Activated T-cell treated with anti-CD3 and anti-CD28 coated beads, Interleukin-2, amount 50 U/mL, for 4 hours (primary cell): ENCODE measurements around the gene SOX1. TPM values are rescaled to one million over a fixed set of nuclear protein-coding genes. Genes with fewer than 3 reads are reported as not detected.

ENCODE experiments used
- ATAC-seq, 2 donors: fragments of 200-7000 bp; cut with Tn5 transposase; one replicate each; pipeline ENCODE4 v1.10.0; 2021
- DNase-seq: peaks from one replicate; pipeline ENCODE4 v3.0.0-alpha.2; 2020
- H3K27me3 Mint-ChIP-seq: one replicate; pipeline ENCODE4 v1.8.0; 2021; ENCODE audit warnings: low read depth, mixed read lengths
- H3K36me3 Mint-ChIP-seq: one replicate; pipeline ENCODE4 v1.8.0; 2022; ENCODE audit warnings: mixed read lengths; ENCODE audit not compliant: insufficient read depth
- H3K4me1 Mint-ChIP-seq: one replicate; pipeline ENCODE4 v1.8.0; 2021; ENCODE audit warnings: low read depth, mixed read lengths
- H3K4me3 Mint-ChIP-seq: one replicate; pipeline ENCODE4 v1.8.0; 2021; ENCODE audit warnings: mild to moderate bottlenecking, moderate library complexity, mixed read lengths
- H3K9me3 Mint-ChIP-seq: one replicate; pipeline ENCODE4 v1.8.0; 2021; ENCODE audit warnings: mixed read lengths
- total RNA-seq, 3 donors: library from RNA; stranded (reverse); gene quantifications; one replicate each; pipeline ENCODE4 v1.2.1, GENCODE V29; 2021

SOX1 gene
- total RNA-seq, 3 donors from 2014 or later: 0.10 to 0.16 TPM; not detected in 1

DNA sequence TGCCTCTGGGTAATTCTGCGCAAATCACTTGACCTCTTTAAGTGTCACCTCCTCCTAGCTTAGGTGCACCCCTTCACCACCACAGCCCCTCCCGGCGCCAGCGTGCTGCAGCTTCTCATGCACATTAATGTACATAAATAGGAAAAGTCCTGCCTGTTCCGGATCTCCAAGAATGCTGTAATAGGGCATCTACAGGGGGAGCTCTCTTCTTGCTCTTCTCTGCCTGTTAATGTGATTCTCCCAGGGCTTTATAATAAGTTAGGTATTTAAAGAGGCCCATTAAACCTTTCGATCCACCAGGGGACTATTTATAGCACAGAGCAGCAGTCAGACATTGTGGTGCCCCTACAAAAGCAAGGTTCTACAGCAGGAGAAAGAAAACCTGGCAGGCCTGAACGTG lies 35.3 kb downstream of the SOX1 start:
- H3K36me3 Mint-ChIP-seq: no peaks in the 10 kb centered on the region
- H3K4me3 Mint-ChIP-seq: no peak overlapping the region
- no peak for ATAC-seq
- no peak for DNase-seq
- no peaks in the 10 kb centered on the region for H3K9me3 Mint-ChIP-seq
- H3K4me1 Mint-ChIP-seq: peaks cover 3% of the 10 kb centered on the region
- peaks cover 48% of the 10 kb centered on the region for H3K27me3 Mint-ChIP-seq

DNA sequence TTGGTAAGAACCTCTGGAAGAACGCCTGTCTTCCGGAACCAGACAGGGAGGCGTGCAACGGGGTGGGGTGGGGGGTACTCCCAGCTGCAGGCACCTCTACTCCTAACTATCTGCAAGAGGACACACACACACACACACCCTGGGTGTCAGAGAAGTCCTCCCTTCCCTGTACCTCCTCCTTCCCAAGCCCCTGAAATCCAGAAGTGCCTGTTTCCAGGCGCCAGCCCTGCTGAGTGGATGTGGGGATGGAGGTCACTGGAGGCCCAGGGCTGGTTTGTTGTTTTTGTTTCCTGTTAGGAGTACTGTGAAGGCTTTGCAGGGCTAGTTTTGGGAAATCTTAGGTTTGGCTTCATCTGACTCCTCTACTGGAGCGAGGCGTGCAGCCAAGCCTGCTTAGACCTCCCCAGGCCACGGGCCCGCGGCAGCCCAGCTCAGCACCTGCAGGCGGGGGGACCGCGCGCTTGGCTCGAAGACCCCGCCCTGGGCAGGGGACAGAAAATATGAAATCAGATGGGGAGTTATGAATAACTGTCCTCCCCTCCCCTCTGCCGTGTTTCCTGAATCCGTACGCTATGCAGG lies 36.4 kb downstream of the SOX1 start:
- DNase-seq: no peak
- Mint-ChIP-seq H3K4me3 (no peak overlapping the region), H3K4me1 (peaks cover 3% of the 10 kb centered on the region), H3K9me3 (no peaks in the 10 kb centered on the region), H3K36me3 (no peaks in the 10 kb centered on the region), H3K27me3 (peaks cover 55% of the 10 kb centered on the region)
- ATAC-seq: no peak

DNA sequence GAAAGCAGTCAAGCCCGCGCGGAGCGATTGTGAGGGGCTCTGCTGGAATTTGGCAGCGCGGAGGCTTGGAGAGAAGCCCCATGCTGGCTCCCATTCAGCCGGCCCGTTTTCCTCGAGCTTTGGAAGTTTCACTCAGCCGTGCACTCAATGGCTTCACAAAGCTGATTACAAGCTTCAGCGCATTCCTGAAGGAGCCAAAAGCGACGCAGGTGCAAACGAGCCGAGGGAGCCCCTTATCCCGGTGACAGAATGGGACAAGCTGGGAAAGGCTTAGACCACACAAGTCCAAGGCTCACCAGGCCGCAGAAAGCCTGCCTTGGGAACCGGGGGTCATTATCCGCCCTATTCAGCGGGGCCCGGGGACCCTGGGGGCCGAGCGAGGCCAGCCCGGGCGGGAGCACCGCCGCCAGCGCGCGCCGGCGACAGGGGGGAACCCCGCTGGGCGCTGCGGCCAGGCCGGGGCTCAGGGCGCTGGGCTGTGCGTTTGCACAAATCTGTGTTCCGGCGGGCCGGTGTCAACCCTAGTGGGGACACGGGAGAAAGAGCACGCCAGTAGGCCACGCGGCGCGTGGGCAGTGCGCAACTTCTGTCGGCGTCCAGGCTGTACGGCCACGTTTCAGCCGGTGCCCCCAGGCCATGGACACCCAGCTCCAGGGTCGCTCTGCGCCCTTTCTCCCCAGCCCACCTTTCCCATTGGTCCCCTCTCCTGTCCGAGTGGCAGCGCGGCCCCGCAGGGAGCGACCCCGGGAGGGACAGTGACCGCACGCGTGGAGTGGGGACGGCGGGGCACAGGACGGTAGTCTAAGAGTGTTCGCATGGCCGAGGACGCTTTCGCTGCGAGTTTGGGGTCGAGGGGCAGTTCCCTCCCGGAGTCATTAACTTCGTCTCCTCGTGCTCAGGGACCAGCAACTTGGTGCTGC lies 37.3 kb downstream of the SOX1 start:
- Mint-ChIP-seq H3K9me3 (no peaks in the 10 kb centered on the region), H3K4me1 (peaks cover 3% of the 10 kb centered on the region), H3K4me3 (no peak overlapping the region), H3K36me3 (no peaks in the 10 kb centered on the region), H3K27me3 (peaks cover 60% of the 10 kb centered on the region)
- no peak for ATAC-seq
- DNase-seq: no peak

DNA sequence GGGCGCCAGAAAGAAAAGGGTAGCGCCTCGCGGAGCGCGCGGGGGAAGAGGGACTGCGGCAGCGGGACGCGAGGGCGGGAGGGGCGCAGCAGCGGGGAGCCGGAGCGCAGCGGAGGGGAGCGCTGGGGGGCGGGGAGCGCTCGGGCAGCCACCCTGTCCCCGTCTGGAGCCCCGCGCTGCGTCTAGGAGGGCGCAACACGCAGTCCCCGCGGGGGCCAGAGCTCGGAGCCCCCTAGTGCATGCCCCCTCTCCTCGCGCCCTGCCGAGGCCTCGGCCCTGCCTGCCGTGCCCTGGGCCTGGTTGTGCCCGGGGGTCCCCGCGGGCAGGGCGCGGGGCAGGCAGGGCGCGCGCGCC lies 37.9 kb downstream of the SOX1 start:
- no peak for ATAC-seq
- Mint-ChIP-seq H3K27me3 (peaks cover 63% of the 10 kb centered on the region), H3K36me3 (no peaks in the 10 kb centered on the region), H3K4me1 (peaks cover 3% of the 10 kb centered on the region), H3K9me3 (no peaks in the 10 kb centered on the region), H3K4me3 (no peak overlapping the region)
- DNase-seq: no peak

DNA sequence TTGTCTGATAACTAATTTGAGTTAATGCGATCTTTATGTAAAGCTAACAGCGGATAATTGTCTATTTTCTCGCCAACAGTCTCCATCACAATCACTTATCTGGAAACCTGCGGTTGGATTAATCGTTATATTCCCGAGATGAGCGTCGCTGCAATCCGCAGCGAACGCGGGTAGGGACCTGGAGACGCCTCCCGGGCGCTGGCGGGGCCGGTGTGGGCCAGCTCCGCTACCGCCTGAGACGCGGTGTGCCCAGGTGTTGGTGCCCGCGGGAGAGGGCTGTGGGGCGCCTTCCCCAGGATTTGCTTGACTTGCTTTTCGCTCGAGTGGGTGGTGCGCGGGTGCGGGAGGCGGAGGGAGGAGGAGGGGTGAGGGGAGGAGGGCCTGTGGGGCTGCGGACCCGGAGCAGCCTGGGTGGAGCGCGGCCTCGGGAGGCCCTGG lies 38.3 kb downstream of the SOX1 start:
- Mint-ChIP-seq H3K9me3 (no peaks in the 10 kb centered on the region), H3K27me3 (peaks cover 64% of the 10 kb centered on the region), H3K4me1 (peaks cover 3% of the 10 kb centered on the region), H3K36me3 (no peaks in the 10 kb centered on the region), H3K4me3 (no peak overlapping the region)
- ATAC-seq (no peak), DNase-seq (no peak)

DNA sequence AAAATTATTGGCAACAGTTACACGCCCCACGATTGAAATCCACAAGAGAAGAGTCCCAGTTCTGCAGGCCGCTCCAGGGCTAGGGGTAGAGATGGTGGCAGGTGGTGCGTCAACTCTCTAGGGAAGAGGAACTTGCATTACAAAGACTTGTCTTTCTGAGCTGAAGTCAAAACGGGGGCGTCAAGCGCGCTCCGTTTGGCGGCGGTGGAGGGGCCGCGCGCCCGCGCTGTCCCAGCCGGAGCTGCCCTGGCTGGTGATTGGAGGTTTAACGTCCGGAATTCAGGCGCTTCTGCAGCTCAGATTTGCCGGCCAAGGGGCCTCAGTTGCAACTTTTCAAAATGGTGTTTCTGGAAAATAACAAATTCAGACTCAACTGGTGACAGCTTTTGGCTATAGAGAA lies 38.9 kb downstream of the SOX1 start:
- DNase-seq (no peak), ATAC-seq (no peak)
- Mint-ChIP-seq H3K27me3 (peaks cover 61% of the 10 kb centered on the region), H3K9me3 (no peaks in the 10 kb centered on the region), H3K4me1 (peaks cover 3% of the 10 kb centered on the region), H3K36me3 (no peaks in the 10 kb centered on the region), H3K4me3 (no peak overlapping the region)

DNA sequence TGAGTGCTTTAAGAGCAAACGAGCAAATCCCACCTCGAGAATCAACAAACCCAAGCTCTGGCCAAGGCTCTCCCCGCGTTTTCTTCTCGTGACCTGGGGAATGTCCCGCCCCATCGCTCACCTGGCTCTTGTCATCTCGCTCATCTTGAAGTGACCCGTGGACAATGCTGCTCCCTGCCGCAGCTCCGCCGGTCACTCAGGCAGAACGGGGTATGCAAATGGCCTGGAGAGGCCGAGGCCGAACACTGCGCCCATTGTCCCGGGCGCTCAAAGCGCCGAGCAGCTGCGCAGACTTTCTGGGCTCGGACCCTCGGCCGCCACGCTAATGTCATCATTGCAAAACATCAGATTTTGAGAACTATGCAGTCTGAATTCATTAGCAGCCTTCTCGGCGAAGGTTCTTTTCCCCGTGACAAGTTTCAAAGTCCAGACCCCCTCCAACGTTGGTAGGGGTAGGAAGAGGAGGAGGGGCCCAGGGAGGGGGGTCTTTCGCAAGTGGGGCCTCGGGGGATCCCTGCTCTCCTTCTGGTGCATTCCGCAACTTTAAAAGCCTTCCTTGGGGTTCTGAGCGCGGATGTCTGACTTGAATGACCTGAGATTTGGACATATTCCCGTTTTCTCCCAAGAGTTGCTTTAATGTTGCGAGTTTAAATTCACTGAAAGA lies 39.7 kb downstream of the SOX1 start:
- peaks cover 3% of the 10 kb centered on the region for H3K4me1 Mint-ChIP-seq
- ATAC-seq: no peak
- no peaks in the 10 kb centered on the region for H3K36me3 Mint-ChIP-seq
- no peak for DNase-seq
- H3K27me3 Mint-ChIP-seq: peaks cover 54% of the 10 kb centered on the region
- no peak overlapping the region for H3K4me3 Mint-ChIP-seq
- no peaks in the 10 kb centered on the region for H3K9me3 Mint-ChIP-seq

DNA sequence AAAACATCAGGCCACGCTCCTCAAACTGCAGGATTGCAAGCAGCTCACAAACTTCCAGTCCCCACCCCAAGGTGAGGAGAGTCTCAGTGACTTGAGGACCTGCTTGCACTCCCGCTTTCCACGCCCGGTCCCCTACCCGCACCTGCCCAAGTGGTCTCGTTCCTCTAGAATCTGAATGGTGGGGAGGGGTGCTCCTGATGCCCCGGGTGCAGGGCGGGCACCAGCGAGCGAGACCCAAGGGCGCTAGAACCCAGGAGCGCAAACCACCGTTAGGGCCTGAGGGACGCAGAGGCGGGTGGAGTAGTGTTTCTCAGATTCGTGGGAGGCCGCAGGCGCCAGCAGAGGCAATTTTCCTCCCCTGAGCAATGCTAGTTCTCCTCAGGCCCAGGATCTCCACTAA lies 40.3 kb downstream of the SOX1 start:
- Mint-ChIP-seq H3K36me3 (no peaks in the 10 kb centered on the region), H3K27me3 (peaks cover 51% of the 10 kb centered on the region), H3K4me1 (peaks cover 3% of the 10 kb centered on the region), H3K4me3 (no peak overlapping the region), H3K9me3 (no peaks in the 10 kb centered on the region)
- ATAC-seq: no peak
- no peak for DNase-seq

DNA sequence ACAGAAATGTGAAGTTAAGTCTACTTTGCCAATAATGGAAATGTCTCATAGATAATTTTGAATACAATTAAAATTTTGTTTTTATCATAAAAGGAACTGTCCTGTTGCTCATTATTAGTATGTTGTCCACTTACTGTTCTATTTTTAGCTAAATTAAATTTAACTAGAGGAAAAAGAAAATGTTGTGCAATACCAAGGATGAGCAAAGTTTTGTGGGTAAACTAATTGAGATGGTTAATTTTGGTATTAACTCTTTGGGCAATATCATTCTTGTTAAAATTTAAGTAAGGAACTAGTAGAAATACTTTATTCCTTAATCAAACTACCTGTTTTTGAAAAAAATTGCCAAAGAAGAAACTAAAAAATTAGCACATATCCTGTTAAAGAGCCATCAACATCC lies 43.5 kb downstream of the SOX1 start:
- DNase-seq: no peak
- H3K36me3 Mint-ChIP-seq: no peaks in the 10 kb centered on the region
- H3K4me1 Mint-ChIP-seq: peaks cover 3% of the 10 kb centered on the region
- ATAC-seq: no peak
- H3K4me3 Mint-ChIP-seq: no peak overlapping the region
- H3K9me3 Mint-ChIP-seq: no peaks in the 10 kb centered on the region
- H3K27me3 Mint-ChIP-seq: peaks cover 44% of the 10 kb centered on the region

DNA sequence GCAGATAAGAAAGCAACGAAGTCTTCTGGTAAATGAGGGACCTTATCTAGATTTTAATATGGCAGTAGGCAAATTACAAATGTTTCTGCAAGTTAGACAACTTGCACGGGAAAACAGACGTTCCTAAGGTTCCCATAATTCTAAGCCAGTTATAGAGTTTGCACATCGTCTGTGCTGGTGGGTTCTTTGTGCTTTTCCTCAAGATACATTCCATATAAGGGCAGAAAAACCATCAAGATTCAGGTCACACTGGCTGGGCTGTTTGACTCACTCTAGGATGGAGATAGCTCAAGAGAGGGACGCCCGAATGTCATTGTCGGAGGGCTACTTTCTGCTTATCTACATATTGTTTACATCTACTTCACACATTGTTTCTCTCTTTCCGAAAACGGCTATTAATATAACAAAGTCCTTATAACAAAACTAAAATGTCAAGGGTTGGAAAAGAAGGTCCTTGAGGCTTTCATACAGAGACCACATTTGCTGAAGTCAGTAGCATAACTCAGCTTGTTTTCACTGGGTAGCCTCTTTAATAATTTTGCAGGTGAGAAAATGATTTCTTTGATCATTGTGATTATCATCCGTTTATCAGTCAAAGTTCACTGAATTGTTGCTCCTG lies 44.4 kb downstream of the SOX1 start:
- no peak overlapping the region for H3K4me3 Mint-ChIP-seq
- H3K9me3 Mint-ChIP-seq: no peaks in the 10 kb centered on the region
- DNase-seq (no peak), ATAC-seq (no peak)
- H3K36me3 Mint-ChIP-seq: no peaks in the 10 kb centered on the region
- peaks cover 2% of the 10 kb centered on the region for H3K4me1 Mint-ChIP-seq
- peaks cover 42% of the 10 kb centered on the region for H3K27me3 Mint-ChIP-seq

DNA sequence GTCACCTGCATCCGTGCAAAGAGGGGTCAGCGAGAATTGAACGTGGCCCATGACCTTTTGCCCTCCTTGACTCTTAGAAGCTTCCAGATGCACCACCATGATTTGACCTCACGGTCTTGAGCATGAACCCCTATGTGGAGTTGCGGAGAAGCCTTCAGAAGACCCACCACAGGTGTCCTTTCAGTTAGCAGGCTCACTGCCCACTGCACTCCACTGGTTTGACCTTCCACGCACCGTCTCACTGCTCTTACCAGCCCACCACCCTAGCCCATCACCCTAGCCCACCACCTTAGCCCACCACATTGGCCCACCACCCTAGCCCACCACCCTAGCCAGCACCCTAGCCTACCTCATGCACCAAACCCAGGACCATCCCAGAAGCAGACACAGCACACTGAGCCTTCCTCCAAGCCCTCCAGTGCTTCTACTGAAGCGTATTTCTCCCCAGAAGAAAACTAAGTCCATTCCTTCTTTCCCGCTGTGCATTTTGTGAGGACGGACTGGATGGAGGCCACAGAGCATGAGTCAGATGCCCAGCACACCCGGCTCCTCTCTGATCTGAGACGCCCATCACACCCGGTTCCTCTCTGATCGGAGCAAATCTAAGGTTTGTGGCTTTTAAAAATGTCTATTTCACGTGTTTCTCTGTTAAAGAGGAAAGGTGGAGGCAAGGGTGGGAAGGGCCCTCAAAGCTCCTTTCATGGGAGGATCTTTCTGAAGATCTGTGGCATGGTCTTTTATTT lies 45.8 kb downstream of the SOX1 start:
- Mint-ChIP-seq H3K27me3 (peaks cover 33% of the 10 kb centered on the region), H3K4me3 (no peak overlapping the region), H3K36me3 (no peaks in the 10 kb centered on the region), H3K4me1 (no peaks in the 10 kb centered on the region), H3K9me3 (no peaks in the 10 kb centered on the region)
- ATAC-seq (no peak), DNase-seq (no peak)

DNA sequence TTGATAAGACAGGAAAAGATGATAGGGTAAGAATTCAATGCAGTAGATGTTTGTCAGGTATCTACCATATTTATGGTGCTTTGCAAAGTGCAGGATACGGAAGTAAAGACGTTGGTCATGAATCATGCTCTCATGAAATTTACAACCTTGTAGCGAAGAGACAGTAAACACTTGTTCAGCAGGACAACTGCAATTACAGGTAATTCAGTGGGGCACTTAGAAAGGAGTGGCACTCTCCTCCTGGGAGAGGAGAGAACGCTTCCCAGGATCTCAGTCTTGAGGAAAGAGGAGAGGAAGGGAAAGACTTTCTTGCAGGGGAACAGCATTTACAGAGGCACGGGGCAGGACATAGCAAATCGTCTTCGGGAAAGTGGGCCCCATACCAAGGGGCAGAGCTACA lies 46.4 kb downstream of the SOX1 start:
- Mint-ChIP-seq H3K4me3 (no peak overlapping the region), H3K36me3 (no peaks in the 10 kb centered on the region), H3K9me3 (no peaks in the 10 kb centered on the region), H3K4me1 (no peaks in the 10 kb centered on the region), H3K27me3 (peaks cover 29% of the 10 kb centered on the region)
- ATAC-seq: no peak
- no peak for DNase-seq

DNA sequence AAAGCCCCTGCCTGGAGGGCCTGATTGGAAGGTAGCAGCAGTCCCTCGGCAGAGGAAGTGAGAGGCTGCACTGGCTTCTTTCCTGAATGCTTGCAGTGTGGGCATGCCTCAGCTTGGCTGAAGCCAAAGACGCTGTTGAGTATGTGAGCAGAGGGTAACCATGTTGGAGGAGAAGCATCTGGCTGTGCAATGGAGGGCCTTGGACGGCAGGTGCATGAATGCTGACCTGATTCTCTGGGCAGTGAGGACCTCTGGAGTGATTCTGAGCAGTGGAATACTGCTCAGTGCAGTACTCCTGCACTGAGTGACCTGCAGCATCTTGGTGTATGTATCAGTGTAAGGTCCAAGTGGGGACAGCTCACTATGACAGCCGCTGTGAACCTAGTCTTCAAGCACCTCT lies 46.9 kb downstream of the SOX1 start:
- DNase-seq: no peak
- Mint-ChIP-seq H3K9me3 (no peaks in the 10 kb centered on the region), H3K4me1 (no peaks in the 10 kb centered on the region), H3K36me3 (no peaks in the 10 kb centered on the region), H3K27me3 (peaks cover 24% of the 10 kb centered on the region), H3K4me3 (no peak overlapping the region)
- ATAC-seq: no peak

DNA sequence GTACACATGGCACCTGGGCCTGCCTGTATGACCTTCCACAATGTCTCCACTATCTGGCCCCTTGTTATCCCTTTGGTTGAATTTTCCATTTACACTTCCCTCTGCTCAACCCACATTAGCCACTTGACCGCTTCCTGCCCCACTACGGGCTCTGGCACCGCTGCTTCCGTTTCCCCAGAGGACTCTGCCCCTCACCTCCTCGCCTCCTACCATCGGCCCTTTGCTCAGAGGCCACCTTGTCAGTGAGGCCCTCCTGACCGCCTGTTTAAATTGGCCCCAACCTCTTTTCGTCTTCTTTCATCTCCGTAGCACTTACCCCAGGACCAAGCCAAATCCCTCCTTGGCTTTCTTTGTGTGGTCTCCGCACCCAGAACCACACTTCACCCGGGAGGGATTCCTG lies 47.4 kb downstream of the SOX1 start:
- ATAC-seq: no peak
- H3K27me3 Mint-ChIP-seq: peaks cover 24% of the 10 kb centered on the region

More for the DNA sequence above, 47.4 kb downstream of the SOX1 start:
- Mint-ChIP-seq H3K9me3 (no peaks in the 10 kb centered on the region), H3K4me3 (no peak overlapping the region), H3K4me1 (no peaks in the 10 kb centered on the region), H3K36me3 (no peaks in the 10 kb centered on the region)
- no peak for DNase-seq
